Mesangial cell (primary cell): ENCODE data around the gene FRK. TPM values are rescaled to one million over a fixed set of nuclear protein-coding genes. Genes with fewer than 3 reads are reported as not detected.

ENCODE experiments used
- total RNA-seq: library from RNA; depleted of rRNA; stranded (reverse); fragments of >200 nt; gene quantifications from 2 replicates; pipeline ENCODE4 v1.2.3, GENCODE V29; 2015

The FRK gene, protein sequence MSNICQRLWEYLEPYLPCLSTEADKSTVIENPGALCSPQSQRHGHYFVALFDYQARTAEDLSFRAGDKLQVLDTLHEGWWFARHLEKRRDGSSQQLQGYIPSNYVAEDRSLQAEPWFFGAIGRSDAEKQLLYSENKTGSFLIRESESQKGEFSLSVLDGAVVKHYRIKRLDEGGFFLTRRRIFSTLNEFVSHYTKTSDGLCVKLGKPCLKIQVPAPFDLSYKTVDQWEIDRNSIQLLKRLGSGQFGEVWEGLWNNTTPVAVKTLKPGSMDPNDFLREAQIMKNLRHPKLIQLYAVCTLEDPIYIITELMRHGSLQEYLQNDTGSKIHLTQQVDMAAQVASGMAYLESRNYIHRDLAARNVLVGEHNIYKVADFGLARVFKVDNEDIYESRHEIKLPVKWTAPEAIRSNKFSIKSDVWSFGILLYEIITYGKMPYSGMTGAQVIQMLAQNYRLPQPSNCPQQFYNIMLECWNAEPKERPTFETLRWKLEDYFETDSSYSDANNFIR
- total RNA-seq, result 1.6 and 3.0 TPM in 2 replicates

DNA sequence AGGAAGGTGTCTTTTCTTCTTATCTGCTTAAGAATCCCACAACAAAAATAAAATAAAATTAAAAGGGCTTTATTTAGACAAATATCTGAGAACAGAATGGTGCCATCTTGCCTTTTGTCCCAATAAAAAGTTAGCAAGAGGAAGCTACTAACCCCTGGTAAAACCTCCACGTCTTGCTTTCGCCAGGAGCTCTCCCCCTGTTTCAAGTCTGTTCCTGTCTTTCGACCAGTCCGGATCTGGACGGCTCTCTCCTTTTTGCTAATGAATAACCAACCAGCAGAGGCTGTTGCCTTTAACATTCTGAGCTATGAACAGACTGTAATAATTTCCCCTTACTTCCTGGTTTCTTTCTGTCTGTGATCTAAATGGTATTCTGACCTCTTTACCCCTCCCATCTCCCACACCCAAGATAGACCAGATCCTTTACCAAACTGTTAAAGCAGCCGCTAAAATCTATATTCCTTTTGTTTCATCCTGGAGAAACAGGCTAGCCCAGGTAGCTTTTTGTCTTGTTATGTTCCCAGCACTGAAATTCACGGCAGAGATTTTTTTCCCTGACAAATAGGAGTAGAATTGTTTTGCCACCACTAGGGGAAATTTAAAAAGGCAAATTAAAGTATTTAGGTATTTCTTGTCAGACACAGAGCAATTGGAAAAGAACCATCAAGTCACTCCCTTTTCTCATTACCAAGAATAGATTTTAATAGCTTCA is at the start of gene FRK:
FRK (minus strand) TSS at position 320 of the 712 bp plus-strand sequence. CDS start 580 bp downstream, outside the sequence.

DNA sequence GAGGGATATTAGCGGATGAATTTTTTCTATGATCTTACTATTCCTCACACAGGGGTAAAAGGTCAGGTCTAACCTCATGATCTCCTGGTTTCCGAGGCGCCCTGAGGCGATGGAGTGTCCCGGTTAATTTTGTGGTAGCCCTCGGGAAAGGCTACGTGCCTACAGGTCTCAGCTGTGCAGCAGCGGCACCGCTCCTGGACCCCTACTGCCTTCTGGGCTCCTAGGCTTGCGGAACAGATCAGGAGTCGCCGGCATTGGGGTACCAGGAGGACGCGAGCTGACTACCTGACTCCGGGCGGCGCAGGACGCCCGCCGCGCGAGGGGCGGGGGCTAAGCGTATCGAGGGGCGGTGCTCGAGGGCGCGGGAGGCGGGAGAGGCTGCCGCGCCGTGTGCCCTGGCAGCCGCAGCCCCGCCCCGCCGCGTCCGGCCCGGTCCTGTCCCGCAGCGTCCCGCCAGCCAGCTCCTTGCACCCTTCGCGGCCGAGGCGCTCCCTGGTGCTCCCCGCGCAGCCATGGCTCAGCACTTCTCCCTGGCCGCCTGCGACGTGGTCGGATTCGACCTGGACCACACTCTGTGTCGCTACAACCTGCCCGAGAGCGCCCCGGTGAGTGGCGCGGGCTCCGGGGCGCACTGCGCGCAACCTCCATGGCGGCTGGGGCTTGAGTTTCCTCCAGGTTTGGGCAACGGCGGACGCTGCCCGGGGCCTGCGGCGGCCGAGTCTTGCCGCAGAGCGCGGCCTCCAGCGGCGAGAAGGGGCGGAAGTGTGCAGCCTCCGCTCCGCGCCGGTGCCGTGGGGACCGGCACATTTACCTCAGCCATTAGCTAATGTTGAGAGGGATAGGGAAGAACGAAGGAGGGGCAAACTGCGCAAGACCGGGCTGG is 40.0 kb upstream of the FRK start, which contains the start of gene NT5DC1:
NT5DC1 (plus strand) TSS at position 435 of the 883 bp plus-strand sequence; CDS start at position 513, 78 bp downstream.

Other genes with a start within 250 kb of the FRK start
- gene NT5DC1, start 40.0 kb upstream of the FRK start, total RNA-seq, result 5.5 and 6.1 TPM in 2 replicates
- not detected in 2 replicates for gene COL10A1, start 65.2 kb upstream of the FRK start, total RNA-seq
- gene TSPYL4, start 193.2 kb upstream of the FRK start, total RNA-seq, result 9.3 and 13.3 TPM in 2 replicates
- gene TSPYL1, start 219.0 kb upstream of the FRK start, total RNA-seq, result 56.0 and 56.2 TPM in 2 replicates